ENCODE data around the gene NDRG2.

- TF ChIP-seq POLR2A (IDR thresholded peaks at IDR 0.05), result no peak
- no peak for TF ChIP-seq EP300 (IDR thresholded peaks at IDR 0.05)
- TF ChIP-seq, protein P1, sequence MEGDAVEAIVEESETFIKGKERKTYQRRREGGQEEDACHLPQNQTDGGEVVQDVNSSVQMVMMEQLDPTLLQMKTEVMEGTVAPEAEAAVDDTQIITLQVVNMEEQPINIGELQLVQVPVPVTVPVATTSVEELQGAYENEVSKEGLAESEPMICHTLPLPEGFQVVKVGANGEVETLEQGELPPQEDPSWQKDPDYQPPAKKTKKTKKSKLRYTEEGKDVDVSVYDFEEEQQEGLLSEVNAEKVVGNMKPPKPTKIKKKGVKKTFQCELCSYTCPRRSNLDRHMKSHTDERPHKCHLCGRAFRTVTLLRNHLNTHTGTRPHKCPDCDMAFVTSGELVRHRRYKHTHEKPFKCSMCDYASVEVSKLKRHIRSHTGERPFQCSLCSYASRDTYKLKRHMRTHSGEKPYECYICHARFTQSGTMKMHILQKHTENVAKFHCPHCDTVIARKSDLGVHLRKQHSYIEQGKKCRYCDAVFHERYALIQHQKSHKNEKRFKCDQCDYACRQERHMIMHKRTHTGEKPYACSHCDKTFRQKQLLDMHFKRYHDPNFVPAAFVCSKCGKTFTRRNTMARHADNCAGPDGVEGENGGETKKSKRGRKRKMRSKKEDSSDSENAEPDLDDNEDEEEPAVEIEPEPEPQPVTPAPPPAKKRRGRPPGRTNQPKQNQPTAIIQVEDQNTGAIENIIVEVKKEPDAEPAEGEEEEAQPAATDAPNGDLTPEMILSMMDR (IDR thresholded peaks at IDR 0.05), result no peak
- no peak for TF ChIP-seq POLR2AphosphoS5 (IDR thresholded peaks at IDR 0.05)
These were observed 51.4 kb downstream of the NDRG2 start for GRCh38 chr14:20973501-20973900.
